HepG2 (cell line): ENCODE results near the gene TAF3. TPM values are rescaled to one million over a fixed set of nuclear protein-coding genes. Genes with fewer than 3 reads are reported as not detected.

Experiments
- BRD4 ChIP-seq: sonication (generic); formaldehyde crosslinking; IDR thresholded peaks from 2 replicates; pipeline ENCODE4 v1.4.0; 2020; ENCODE audit warnings: missing genetic modification reagents
- CAMTA2 ChIP-seq: sonication (generic); formaldehyde crosslinking; IDR thresholded peaks from 2 replicates; pipeline ENCODE4 v1.4.0; 2020; ENCODE audit warnings: mild to moderate bottlenecking, missing genetic modification reagents, borderline replicate concordance
- DMTF1 ChIP-seq: sonication (generic); formaldehyde crosslinking; IDR thresholded peaks from 2 replicates; pipeline ENCODE4 v1.4.0; 2020; ENCODE audit warnings: mild to moderate bottlenecking, missing genetic modification reagents
- DNMT1 ChIP-seq: sonication (generic); formaldehyde crosslinking; IDR thresholded peaks from 2 replicates; pipeline ENCODE4 v1.5.1; 2020; ENCODE audit warnings: mild to moderate bottlenecking, missing genetic modification reagents
- DRAP1 ChIP-seq: IDR thresholded peaks from 2 replicates; pipeline ENCODE4 v1.6.1; 2016; ENCODE audit warnings: missing genetic modification reagents, missing compliant biosample characterization
- IKZF1 ChIP-seq: fragments of 450-650 bp; IDR thresholded peaks from 2 replicates; pipeline ENCODE4 v1.7.1; 2016
- JUNB ChIP-seq: sonication (generic); formaldehyde crosslinking; IDR thresholded peaks from 2 replicates; pipeline ENCODE4 v1.8.0; 2022; ENCODE audit warnings: missing genetic modification reagents, mild to moderate bottlenecking, borderline replicate concordance
- NAIF1 ChIP-seq: sonication (generic); formaldehyde crosslinking; IDR thresholded peaks from 2 replicates; pipeline ENCODE4 v1.5.0; 2020; ENCODE audit warnings: mild to moderate bottlenecking, missing genetic modification reagents, borderline replicate concordance
- NKX3-1 ChIP-seq: sonication (generic); formaldehyde crosslinking; IDR thresholded peaks from 2 replicates; pipeline ENCODE4 v1.5.0; 2020; ENCODE audit warnings: missing genetic modification reagents
- POLR2AphosphoS2 ChIP-seq: IDR thresholded peaks from 2 replicates; pipeline ENCODE4 v1.6.1; 2011; ENCODE audit warnings: low read depth, low read length, improper control_type of control experiment
- SNAPC5 ChIP-seq: sonication (generic); formaldehyde crosslinking; IDR thresholded peaks from 2 replicates; pipeline ENCODE4 v1.8.1; 2023; ENCODE audit warnings: mild to moderate bottlenecking, missing genetic modification reagents, borderline replicate concordance
- SOX6 ChIP-seq, 2 experiments: fragments of 450-650 bp in 1 of 2; sonication (generic) in 1 of 2; formaldehyde crosslinking in 1 of 2; IDR thresholded peaks; 2 replicates each; pipeline versions ENCODE4 v1.4.0 to v1.6.1; 2017 to 2020; ENCODE audit warnings: antibody characterized with exemption in 1 of 2, mild to moderate bottlenecking in 1 of 2, missing genetic modification reagents in 1 of 2
- SRY ChIP-seq: sonication (generic); formaldehyde crosslinking; IDR thresholded peaks from 2 replicates; pipeline ENCODE4 v1.8.0; 2022; ENCODE audit warnings: mild to moderate bottlenecking, missing genetic modification reagents
- TOPORS ChIP-seq: sonication (generic); formaldehyde crosslinking; IDR thresholded peaks from 2 replicates; pipeline ENCODE4 v1.8.0; 2023; ENCODE audit warnings: mild to moderate bottlenecking, missing genetic modification reagents
- ZBTB34 ChIP-seq: sonication (generic); formaldehyde crosslinking; IDR thresholded peaks from 2 replicates; pipeline ENCODE4 v1.8.0; 2022; ENCODE audit warnings: mild to moderate bottlenecking, missing genetic modification reagents
- ZNF124 ChIP-seq: sonication (generic); formaldehyde crosslinking; IDR thresholded peaks from 2 replicates; pipeline ENCODE4 v1.4.0; 2020; ENCODE audit warnings: missing genetic modification reagents
- ZNF160 ChIP-seq: sonication (generic); formaldehyde crosslinking; IDR thresholded peaks from 2 replicates; pipeline ENCODE4 v1.8.0; 2022; ENCODE audit warnings: mild to moderate bottlenecking, inconsistent platforms, missing genetic modification reagents
- ZNF205 ChIP-seq: IDR thresholded peaks from 2 replicates; pipeline ENCODE4 v1.6.1; 2018; ENCODE audit warnings: missing biosample characterization, missing genetic modification reagents
- ZNF264 ChIP-seq: sonication (generic); formaldehyde crosslinking; IDR thresholded peaks from 2 replicates; pipeline ENCODE4 v1.4.0; 2020; ENCODE audit warnings: missing genetic modification reagents
- ZNF274 ChIP-seq: sonication (generic); formaldehyde crosslinking; IDR thresholded peaks from 2 replicates; pipeline ENCODE4 v1.5.1; 2020; ENCODE audit warnings: mild to moderate bottlenecking, missing genetic modification reagents
- ZNF451 ChIP-seq: sonication (generic); formaldehyde crosslinking; IDR thresholded peaks from 2 replicates; pipeline ENCODE4 v1.5.0; 2020; ENCODE audit warnings: mild to moderate bottlenecking, missing genetic modification reagents
- ZNF512B ChIP-seq: sonication (generic); formaldehyde crosslinking; IDR thresholded peaks from 2 replicates; pipeline ENCODE4 v1.5.1; 2020; ENCODE audit warnings: missing genetic modification reagents, mild to moderate bottlenecking, borderline replicate concordance
- ZNF839 ChIP-seq: sonication (generic); formaldehyde crosslinking; IDR thresholded peaks from 2 replicates; pipeline ENCODE4 v1.4.0; 2020; ENCODE audit warnings: missing genetic modification reagents, mild to moderate bottlenecking, borderline replicate concordance
- polyA plus RNA-seq, 8 experiments: library from polyadenylated mRNA; depleted of rRNA in 3 of 8; stranded (reverse) in 7 of 8; unstranded in 1 of 8; fragments of >200 nt; fragmentation: Illumina TruSeq in 4 of 8; extraction: Trizol in 4 of 8; gene quantifications; 2 replicates each; pipeline versions ENCODE4 v1.2.1 to v1.2.3, GENCODE V29; 2011 to 2016; ENCODE audit warnings: low read depth in 4 of 8, missing spikeins in 1 of 8, mixed read lengths in 1 of 8; ENCODE audit not compliant: insufficient read depth in 1 of 8
- total RNA-seq, 5 experiments: library from RNA; depleted of rRNA; stranded (reverse); fragments of >200 nt; fragmentation: Illumina TruSeq; extraction: Trizol; gene quantifications; 2 replicates each; pipeline ENCODE4 v1.2.3, GENCODE V29; 2016; ENCODE audit warnings: low read depth in 1 of 5

Gene TAF3
- total and polyA plus RNA-seq, 2 of the 13 experiments (the other 11 are each of a cell fraction or from before 2014, with no cell fraction given), result 1.7 to 2.9 TPM

GRCh38 chr10:8050556-8051108 lies 232.3 kb downstream of the TAF3 start (continued):
- TF ChIP-seq POLR2AphosphoS2 (no peak), ZBTB34 (CRISPR knock-in tag) (0 out of 2 replicates have a peak, but pooled peaks have one; percentile 29), TOPORS (CRISPR knock-in tag) (0 out of 2 replicates have a peak, but pooled peaks have one; percentile 77), JUNB (CRISPR knock-in tag) (no peak), SRY (CRISPR knock-in tag) (no peak), DRAP1 (CRISPR knock-in tag) (no peak), SNAPC5 (CRISPR knock-in tag) (no peak), ZNF512B (CRISPR knock-in tag) (no peak), SOX6 (IDR thresholded peaks at IDR 0.05) (no peak), SOX6 (CRISPR knock-in tag; IDR thresholded peaks at IDR 0.05) (peak; percentile 86), ZNF124 (CRISPR knock-in tag) (no peak), DMTF1 (CRISPR knock-in tag) (no peak), BRD4 (CRISPR knock-in tag) (no peak), ZNF160 (CRISPR knock-in tag) (no peak), ZNF264 (CRISPR knock-in tag) (peak; percentile 89), NAIF1 (CRISPR knock-in tag) (no peak; the same call in 1 of the 2 replicates), CAMTA2 (CRISPR knock-in tag) (no peak), NKX3-1 (CRISPR knock-in tag) (peak; percentile 77), DNMT1 (CRISPR knock-in tag) (no peak), ZNF205 (no peak), ZNF451 (CRISPR knock-in tag) (no peak), IKZF1 (no peak), ZNF274 (no peak), ZNF839 (no peak)
